ENCODE results near the gene EXOC2. TPM values are rescaled to one million over a fixed set of nuclear protein-coding genes. Genes with fewer than 3 reads are reported as not detected.

Gene EXOC2
- total RNA-seq, 1 donor from 2014 or later = 22.9 TPM

DNA sequence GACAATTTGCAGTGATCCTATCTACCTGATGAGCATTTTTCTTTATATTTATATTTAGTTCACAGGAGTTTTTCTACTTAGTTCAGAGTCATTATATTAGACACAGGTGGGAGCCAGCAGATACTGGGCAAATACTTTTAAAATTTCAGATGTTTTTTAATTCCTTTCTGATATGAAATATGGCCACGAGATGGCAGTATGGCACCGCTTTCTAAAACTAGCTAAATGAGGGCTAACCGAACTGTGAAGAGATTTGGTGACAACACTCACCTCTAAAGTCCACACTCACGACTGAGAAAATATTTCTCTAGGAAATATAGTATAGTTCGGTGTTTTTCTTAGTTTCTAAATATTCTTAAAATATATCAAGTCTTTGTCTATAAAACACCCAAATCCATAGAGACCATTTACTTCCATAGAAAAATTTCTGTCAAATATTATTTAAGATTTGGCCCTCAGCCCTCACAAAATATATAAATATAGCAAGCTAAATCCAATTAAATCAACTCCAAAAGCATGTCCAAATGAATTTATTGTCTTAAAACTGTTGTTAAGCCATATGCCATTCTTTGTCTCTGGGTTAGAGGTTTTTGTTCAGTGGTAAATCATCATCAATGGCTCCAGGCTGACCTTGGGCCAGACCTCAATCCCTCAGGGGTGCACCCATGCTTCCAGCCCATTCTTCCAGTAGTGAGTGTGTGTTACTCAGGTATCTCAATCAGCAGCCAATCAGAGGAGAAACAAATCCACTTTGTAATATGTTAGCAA is 99.6 kb downstream of the EXOC2 start:
- no peak for DNase-seq (ENCODE audit: extremely low spot score, unreplicated experiment)
- Mint-ChIP-seq H3K4me1 (ENCODE audit: unreplicated experiment) (no peaks in the 10 kb centered on the region), H3K9me3 (no peaks in the 10 kb centered on the region), H3K27me3 (no peaks in the 10 kb centered on the region), H3K36me3 (peaks cover 33% of the 10 kb centered on the region), H3K4me3 (no peak overlapping the region), H3K27ac (no peak overlapping the region)
- TF ChIP-seq CTCF (conservative IDR thresholded peaks at IDR 0.05) = peak; percentile 89

DNA sequence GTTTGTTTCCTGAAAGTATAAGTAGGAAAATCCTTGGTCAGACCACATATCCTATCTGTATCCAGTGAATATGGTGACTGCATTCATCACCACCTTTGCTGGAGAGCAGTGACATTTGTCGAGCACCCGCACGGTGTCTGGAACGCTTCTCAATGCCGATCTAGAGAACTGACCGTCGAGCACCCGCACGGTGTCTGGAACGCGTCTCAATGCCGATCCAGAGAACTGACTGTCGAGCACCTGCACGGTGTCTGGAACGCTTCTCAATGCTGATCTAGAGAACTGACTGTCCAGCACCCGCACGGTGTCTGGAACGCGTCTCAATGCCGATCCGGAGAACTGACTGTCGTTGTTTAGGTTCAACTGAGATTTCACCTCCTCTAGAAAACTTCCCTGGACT is 103.8 kb downstream of the EXOC2 start:
- H3K27ac Mint-ChIP-seq = no peak overlapping the region
- H3K9me3 Mint-ChIP-seq = no peaks in the 10 kb centered on the region
- no peaks in the 10 kb centered on the region for H3K27me3 Mint-ChIP-seq
- no peak overlapping the region for H3K4me3 Mint-ChIP-seq
- H3K4me1 Mint-ChIP-seq (ENCODE audit: unreplicated experiment) = no peaks in the 10 kb centered on the region
- H3K36me3 Mint-ChIP-seq = peaks cover 24% of the 10 kb centered on the region
- TF ChIP-seq CTCF (conservative IDR thresholded peaks at IDR 0.05) = no peak
- DNase-seq (ENCODE audit: extremely low spot score, unreplicated experiment) = no peak

GRCh38 chr6:586553-586952 is 106.4 kb downstream of the EXOC2 start:
- Mint-ChIP-seq H3K4me3 (no peak overlapping the region), H3K9me3 (no peaks in the 10 kb centered on the region), H3K36me3 (peaks cover 18% of the 10 kb centered on the region), H3K27me3 (no peaks in the 10 kb centered on the region), H3K27ac (no peak overlapping the region), H3K4me1 (ENCODE audit: unreplicated experiment) (peaks cover 16% of the 10 kb centered on the region)
- no peak for TF ChIP-seq CTCF (conservative IDR thresholded peaks at IDR 0.05)
- no peak for DNase-seq (ENCODE audit: extremely low spot score, unreplicated experiment)

- H3K9me3 Mint-ChIP-seq = no peaks in the 10 kb centered on the region
- no peaks in the 10 kb centered on the region for H3K27me3 Mint-ChIP-seq
- no peak overlapping the region for H3K4me3 Mint-ChIP-seq
- DNase-seq (ENCODE audit: extremely low spot score, unreplicated experiment) = no peak
- H3K27ac Mint-ChIP-seq = peak overlapping the region; percentile 13
- no peak for TF ChIP-seq CTCF (conservative IDR thresholded peaks at IDR 0.05)
- peaks cover 16% of the 10 kb centered on the region for H3K4me1 Mint-ChIP-seq (ENCODE audit: unreplicated experiment)
- no peaks in the 10 kb centered on the region for H3K36me3 Mint-ChIP-seq
Observed at GRCh38 chr6:583635-584034, 109.3 kb downstream of the EXOC2 start.

GRCh38 chr6:583116-583515 is 109.8 kb downstream of the EXOC2 start:
- Mint-ChIP-seq H3K27me3 (no peaks in the 10 kb centered on the region), H3K4me1 (ENCODE audit: unreplicated experiment) (peaks cover 16% of the 10 kb centered on the region), H3K4me3 (no peak overlapping the region), H3K36me3 (no peaks in the 10 kb centered on the region), H3K9me3 (no peaks in the 10 kb centered on the region), H3K27ac (peak overlapping the region; percentile 13)
- TF ChIP-seq CTCF (conservative IDR thresholded peaks at IDR 0.05) = no peak
- DNase-seq (ENCODE audit: extremely low spot score, unreplicated experiment) = no peak
